GM21515 (cell line): ENCODE results near the gene APC.
"Not testable (repeated sequence)": the region's sequence is repeated elsewhere in the genome, so short reads cannot be mapped to it uniquely, and the experiment has no call there.

Experiments used
- ATAC-seq: cut with Tn5 transposase; IDR thresholded peaks from one replicate; pipeline ENCODE4 v1.9.1; 2021; ENCODE audit not compliant: unreplicated experiment

APC gene

DNA sequence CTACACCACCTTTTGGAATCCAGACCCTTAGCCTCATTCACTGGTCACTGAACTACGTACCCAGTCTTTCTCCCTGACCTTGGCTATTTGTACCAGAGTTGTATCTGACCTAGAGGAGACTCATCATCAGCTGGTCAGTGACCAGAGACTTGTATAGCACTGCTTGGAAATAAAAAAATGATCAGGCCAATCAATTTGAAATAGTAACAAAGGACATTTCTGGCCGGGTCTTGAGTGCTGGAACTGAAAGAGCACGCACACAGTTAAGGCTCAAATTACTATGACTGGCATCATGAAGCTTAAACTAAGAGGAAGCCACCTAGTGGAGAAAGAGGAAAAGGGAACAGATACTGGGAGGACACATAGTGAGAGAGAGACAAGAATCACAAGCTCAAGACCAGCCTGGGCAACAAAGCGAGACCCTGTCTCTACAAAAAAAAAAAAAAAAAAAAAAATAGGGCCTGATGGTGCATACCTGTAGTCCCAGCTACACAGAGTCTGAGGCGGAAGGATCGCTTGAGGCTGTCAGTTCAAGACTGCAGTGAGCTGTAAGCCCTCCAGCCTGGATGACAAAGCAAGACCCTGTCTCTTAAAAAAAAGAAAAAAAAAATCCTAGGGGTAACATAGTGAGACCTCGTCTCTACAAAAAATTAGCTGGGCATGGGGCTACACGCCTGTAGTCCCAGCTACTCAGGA is 110.6 kb downstream of the APC start:
- peak; percentile 98 for ATAC-seq

DNA sequence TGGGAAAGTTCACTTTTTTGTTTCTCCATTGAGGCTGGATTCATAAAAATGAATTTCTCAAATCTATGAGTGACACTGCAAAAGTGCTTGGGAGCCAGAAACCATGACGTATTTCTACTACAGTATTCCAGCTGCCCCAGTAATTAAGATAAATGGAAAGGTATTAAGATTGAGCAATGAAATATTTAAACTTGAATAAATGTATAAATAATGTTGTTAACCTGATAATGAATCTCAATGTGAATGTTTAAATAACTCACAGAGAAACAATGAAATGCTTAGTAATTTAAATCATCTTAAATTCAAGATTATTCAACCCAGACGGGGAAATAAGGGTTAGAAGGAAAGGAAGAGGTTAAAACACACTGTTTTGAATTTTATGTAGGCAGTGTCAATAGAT is 112.2 kb downstream of the APC start:
- no peak for ATAC-seq

DNA sequence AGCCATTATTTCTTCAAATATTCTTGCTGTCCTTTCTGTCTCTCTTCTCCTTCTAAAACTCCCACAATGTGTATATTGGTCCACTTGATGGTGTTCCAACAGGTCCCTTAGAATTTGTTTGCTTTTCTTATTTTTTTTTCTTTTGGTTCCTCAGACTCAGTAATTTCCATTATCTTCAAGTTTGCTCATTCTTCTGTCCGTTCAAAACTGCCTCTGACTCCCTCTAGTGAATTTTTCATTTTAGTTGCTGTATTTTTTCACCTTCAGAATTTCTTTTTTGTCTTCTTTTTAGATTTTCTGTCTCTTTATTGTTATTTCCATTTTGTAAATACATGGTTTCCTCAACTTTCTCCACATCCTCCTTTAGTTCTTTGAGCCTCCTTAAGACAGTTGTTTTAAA is 117.0 kb downstream of the APC start:
- no peak for ATAC-seq

DNA sequence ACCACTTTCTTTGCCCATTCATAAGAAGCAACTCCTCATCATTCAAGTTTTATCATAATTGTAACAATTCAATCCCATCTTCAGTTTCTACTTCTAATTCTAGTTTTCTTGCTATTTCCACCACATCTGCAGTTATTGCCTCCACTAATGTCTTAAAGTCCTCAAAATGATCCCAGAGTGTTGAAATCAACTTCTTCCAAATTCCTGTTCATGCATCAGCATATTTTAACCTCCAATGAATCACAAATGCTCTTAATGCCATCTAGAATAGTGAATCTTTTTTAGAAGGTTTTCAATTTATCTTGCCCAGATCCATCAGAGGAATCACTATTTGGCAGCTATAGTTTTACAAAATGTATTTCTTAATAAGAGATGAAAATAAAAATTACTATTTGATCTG is 120.2 kb downstream of the APC start:
- no peak for ATAC-seq

DNA sequence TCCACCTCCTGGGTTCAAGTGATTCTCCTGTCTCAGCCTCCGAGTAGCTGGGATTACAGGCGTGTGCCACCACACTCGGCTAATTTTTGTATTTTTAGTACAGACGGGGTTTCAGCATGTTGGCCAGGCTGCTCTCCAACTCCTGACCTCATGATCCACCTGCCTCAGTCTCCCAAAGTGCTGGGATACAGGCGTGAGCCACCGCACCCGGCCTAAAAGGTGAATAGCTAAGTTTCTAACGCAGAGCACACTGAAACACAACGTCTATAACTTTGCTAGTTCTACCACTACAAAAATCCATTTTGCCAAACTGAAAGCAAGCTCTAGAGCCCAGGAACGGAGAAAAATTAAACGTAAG is 122.9 kb downstream of the APC start:
- not testable (repeated sequence) for ATAC-seq

DNA sequence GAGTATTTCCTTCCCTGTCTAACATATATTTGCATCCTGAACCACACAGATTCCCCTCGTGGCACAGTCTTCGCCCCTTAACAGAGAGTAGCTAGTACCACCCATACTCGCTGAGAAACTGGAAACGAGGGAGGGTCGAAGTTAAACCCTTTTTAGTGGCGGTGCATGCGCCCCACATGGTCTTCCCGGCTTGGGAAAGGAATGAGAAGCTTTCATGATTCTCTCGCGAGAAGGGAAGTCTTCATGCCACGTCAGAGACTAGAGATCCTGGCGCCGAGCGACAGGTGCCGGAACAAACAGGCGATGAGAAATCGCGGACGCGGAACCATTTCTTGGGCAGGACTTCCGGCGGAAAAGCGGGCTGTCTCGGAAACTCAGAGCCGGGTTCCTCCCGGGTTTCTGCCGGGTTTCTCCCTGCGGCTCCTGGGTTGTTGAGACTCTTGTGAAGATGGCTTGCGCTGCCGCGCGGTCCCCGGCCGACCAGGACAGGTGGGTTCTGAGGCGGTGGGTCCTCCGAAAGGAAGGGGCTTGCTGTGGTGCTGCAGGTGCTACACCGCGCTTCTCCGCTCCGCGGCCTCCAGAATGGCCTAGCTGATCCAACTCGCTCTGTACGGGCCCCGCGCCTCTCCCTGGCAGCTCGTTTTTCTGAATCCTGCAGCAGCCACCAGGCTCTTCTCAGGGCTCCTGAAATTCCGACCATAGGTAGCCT is 123.4 kb downstream of the APC start, which contains the start of gene SRP19:
TSS of gene SRP19 (plus strand) at position 359 of the 709 bp plus-strand sequence. CDS start at position 449, 90 bp downstream.
- peak; percentile 98 for ATAC-seq

DNA sequence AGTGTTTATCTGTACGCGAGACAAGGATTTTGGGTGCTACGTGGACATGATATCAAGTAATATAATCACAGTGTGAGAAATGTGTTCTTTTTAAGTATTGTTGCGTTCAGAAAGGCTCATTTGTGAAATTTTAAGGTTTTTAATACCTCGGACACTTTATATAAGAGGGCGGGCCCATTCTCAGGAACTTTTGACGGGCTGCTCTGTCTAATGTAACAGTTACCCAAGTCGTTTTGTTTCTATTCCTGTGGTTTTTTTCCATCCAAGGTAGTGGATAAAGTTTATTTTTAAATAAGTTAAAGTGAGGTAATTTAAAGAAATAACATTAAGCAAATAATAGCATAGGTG is 123.9 kb downstream of the APC start:
- ATAC-seq = no peak

DNA sequence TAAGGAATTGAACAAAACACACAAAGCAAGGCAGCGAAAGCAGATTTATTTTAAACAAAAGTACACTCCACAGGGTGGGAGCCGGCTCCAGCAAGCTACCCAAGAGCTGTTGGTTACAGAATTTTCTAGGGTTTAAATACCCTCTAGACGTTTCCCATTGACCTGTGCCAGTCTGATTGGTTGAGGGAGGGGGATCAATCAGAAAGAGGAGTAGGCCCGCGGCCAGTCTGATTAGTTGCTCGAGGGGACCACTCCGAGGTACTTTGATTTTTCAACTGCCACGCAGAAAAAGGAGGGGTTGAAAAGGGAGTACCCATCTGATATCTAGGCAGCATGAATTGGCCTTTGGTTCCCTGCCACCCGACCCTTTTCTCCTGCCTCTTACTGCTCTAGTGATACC is 124.4 kb downstream of the APC start:
- no peak for ATAC-seq

DNA sequence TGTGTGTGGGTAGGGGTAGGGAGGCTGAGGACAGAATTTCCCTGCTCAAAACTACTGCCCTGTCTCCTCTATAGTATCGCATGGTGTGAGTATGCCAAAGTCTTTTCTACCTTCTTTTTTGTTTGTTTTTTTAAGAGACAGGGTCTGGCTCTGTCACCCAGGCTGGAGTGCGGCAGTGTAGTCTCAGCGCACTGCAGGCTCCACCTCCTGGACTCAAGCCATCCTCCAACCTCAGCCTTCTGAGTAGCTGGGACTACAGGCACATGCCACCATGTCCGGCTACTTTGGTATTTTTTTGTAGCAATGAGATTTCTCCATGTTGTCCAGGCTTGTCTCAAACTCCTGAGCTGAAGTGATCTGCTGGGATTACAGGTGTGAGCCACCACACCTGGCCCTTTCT is 125.9 kb downstream of the APC start:
- no peak for ATAC-seq

DNA sequence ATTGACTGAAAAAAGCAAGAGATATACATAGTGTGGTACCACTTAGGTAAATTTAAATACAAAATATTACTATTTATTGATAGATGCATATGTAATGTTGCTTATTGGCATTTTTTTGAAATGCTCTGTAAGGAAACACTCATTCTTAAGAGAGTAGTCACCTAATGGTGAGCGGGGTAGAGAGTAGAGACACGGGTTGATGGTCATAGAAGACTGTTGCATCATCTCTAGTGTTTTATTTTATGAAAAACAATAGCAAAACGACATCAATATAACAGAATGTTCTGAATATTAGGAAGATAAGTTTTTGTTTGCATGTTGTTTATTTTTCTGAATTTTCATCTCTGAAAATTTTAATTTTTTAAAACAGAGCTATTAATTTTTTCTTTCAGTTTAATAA is 127.4 kb downstream of the APC start:
- no peak for ATAC-seq

DNA sequence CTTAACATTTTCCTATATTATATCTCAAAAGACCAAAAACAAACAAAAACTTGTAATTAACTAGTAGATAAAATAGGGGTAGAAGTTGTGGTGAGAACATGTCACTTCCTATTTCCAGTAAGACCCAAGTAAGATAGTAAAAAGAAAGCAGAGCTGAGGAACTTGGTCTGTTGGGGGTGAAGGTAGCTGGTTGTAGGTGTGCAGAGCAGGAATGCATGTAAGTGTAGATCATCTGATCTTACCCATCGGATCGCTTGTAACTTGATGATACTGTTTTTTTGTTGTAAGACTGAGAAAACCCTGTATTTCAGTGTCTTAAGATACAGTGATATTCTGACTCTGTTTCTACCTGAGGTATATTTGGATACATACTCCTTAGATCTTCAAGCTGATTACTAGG is 129.1 kb downstream of the APC start:
- ATAC-seq = no peak

DNA sequence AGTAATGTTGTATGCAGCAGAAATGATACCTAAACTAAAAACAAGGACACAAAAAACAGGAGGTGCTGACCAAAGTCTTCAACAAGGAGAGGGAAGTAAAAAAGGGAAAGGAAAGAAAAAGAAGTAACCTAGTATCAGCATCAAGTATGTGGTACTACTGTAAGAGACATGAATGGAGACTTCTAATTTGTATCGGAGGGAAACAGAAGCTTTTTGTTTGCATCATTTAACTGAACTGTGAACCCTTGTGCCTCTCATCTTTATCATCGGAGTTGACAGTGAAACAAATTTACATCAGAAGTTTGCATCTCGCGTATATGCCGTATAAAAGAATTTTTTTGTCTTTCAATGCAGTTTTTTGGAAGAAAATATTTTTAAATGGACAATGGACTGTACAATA is 129.7 kb downstream of the APC start:
- no peak for ATAC-seq

DNA sequence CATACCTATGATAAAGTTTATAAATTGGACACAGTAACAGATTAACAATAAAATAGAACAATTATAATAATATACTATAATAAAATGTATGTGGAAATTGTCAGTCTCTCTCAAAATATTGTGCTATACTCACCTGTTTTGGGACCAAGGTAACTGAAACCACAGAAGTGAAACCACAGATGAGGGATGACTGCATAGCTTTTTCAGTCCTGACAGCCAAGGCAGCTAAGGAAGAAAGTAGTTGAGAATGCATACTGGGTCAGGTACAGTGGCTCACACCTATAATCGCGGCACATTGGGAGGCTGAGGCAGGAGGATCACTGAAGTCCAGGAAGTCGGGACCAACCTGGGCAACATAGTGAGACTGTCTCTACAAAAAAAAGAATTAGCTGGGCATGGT is 132.3 kb downstream of the APC start:
- peak; percentile 82 for ATAC-seq

DNA sequence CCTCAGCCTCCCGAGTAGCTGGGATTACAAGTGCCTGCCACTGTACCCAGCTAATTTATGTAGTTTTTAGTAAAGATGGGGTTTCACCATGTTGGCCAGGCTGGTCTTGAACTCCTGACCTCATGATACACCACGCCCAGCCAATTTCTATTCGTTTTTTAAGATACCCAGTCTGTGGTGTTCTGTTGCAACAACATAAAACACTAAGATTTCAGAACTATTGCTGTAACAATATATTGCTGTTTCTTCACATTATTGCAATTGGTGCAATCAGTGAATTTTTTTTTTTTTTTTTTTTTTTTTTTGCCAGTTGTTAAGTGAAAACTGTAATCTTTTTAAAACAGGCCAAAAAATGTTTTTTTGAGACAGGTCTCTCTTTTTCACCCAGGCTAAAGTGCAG is 133.3 kb downstream of the APC start:
- ATAC-seq = no peak

DNA sequence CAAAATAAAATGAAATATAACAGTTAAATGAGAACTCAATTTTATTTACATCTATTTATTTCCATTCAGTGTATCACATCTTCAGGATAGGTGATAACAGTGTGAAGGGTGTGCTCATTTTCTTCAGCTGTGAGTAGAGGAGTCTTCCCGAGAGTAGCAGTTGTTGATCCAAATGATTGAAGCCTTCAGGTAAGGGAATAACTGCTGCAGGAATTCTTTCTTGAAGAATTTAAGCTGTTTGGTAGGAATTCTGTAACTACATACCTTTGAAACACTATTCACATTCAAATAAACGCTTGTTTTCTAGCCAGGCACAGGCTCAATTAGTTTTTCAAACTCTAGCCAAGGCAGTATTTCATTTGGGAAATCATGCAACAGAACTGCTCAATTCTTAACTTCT is 138.7 kb downstream of the APC start:
- no peak for ATAC-seq

DNA sequence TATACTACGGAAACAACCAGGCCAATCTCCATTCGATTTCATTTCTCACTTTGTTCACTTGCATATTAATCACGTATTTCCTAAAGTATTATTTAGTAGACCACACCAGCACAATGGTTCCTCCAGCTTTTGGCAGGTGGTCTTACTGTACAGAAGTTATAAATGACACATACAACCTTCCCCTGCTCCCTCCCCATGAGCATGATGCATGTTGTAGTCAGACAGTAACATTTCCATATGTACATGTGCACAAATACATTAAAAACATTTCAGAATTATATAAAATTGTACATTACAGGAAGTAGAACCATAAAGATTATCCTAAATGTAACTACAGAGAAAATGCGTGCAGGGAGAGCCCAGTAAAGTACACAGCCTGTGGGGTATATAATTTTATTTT is 140.4 kb downstream of the APC start:
- ATAC-seq = no peak

DNA sequence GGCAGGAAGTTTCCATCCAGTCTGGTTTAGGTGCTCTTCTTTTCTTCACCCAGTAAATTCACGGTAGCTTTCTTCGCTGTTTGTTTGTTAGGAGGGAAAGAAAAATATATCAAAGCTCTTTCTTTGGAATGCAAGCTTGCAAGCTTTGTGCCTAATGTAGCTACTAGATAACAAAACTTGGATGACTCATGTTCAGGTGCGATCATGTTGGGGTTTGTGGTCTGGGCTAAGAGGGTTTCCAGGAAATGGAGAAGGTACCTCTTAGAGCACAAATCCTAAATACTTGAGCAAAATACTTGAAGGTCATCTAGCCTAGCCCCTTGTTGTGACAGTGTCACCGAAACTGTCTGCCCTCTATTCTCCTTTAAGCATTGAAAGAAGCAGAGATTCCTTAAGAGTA is 141.1 kb downstream of the APC start:
- no peak for ATAC-seq

DNA sequence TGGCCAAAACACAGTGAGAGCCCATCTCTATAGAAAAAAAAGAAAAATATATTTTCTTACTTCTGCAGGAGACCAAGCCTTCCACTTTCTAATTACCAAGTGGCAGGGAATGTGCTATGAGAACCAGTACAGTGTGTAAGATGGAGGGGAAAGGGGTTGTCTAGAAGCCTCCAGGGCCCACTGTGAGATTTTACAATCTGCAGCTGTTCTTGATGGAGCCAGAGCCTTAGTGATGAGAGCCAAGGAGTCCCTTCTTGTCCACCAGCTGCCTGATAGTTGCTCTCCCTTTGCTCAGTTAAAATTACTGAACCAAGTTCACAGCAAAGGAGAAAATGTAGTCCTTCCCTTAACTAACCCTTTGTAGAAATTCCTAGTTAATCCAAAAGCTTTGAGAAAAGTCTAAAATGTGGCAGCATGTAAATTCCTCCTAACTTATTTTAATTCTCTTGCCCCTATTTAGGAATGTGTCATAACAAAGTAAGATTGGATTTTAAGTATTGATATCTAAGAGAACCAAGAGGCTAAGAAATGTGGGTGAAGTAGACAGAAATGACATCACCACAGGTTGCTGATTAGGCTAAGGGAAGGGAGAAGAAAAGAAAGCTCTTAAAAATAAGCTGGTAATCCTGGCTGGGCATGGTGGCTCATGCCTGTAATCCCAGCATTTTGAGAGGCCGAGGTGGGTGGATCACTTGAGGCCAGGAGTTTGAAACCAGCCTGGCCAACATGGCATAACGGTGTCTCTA is 142.7 kb downstream of the APC start:
- no peak for ATAC-seq

DNA sequence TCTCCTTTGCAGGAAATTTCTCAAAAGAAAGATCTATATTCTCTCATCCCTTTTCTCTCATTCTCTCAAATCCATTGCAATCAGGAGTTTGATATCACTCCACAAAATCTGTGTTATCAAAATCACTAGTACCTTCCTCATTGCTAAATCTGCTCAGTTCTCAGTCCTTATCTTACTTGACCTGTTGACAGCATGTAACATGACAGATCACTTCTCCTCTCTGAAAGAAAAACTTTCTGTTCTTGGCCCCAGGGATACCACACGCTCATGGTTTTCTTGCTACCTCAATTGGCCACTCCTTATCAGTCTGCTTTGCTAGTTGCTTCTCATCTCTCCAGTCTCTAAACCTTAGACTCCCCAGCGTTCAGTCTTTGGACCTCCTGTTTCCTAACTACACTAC is 145.5 kb downstream of the APC start:
- ATAC-seq = no peak

DNA sequence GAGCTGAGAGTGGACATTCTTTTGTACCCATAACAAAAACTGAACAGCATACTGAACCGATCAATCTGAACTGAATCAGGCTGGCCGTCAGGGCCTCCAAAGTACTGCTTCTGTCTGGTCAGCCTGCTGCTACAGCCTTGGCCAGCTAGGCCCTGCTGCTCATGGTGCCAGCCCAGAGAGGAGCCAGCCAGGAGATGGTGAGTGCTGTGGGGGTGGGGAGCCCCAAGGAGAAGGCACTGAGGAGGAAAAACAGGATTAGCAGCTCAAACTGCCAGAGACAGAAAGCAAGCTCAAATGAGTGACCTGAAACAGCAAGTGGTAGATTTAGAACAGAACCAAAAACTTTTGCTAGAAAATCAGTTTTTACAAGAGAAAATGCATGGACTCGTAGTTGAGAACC is 147.3 kb downstream of the APC start:
- ATAC-seq = no peak

DNA sequence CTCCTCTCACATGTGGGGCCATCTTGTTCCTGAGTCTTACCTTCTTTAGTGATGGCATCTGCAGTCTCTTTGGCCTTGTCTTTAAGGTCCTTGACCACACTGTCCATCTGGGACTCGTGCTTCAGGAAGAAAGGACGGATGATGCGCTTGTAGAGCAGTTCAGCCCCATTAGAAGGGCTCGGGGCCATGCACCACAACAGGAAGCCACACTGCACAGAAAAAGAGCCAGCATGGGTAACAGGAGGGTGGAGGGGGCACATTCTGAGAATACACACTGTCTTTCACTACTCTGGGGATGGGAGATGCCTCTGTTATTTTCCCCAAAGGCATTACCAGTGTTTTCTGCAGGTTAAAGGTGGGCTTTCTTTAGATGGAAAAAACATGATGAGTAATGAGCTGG is 149.3 kb downstream of the APC start:
- ATAC-seq = no peak

DNA sequence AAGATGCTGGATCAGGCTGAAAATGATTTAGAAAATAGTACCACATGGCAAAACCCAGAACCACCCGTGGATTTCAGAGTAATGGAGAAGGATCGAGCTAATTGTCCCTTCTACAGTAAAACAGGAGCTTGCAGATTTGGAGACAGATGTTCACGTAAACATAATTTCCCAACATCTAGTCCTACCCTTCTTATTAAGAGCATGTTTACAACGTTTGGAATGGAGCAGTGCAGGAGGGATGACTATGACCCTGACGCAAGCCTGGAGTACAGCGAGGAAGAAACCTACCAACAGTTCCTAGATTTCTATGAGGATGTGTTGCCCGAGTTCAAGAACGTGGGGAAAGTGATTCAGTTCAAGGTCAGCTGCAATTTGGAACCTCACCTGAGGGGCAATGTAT is 154.4 kb downstream of the APC start:
- not testable (repeated sequence) for ATAC-seq
